GM19035 (cell line): ENCODE results near the gene ZMYND19.
"Not testable (repeated sequence)": the region's sequence is repeated elsewhere in the genome, so short reads cannot be mapped to it uniquely, and the experiment has no call there.

Experiments used
- ATAC-seq: cut with Tn5 transposase; IDR thresholded peaks from one replicate; pipeline ENCODE4 v1.9.1; 2021; ENCODE audit not compliant: unreplicated experiment

ZMYND19 gene

DNA sequence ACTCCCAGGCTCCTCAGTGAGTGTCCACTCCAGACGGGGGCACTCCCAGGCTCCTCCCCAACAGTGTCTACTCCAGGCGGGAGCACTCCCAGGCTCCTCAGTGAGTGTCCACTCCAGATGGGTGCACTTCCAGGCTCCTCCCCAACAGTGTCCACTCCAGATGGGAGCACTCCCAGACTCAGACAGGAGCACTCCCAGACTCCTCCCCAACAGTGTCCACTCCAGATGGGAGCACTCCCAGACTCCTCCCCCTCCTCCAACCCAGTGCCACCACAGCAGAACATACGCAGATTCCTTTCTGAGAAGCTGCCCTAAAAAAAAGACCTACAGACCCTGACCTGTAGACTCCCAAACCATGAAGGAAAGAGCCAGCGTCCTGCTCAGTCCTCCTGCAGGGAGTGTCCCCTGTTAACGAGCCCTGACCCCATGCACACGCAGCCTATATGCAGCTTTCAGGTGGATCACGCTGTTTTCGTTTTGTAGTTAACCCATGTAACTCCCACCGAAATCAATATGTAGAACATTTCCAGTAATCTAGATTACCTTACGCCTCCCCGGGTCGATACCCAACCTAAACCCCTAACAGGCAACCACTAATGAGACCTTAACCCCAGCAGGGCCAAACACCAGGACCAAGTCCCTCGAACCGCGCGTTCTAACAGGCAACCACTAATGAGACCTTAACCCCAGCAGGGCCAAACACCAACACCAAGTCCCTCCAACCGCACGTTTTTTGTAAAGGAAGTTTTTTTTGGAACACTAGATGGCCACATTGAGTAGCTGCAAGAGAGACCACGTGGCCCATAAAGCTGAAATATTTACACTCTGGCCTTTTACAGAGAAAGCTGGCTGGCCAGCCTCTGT lies 55.8 kb downstream of the ZMYND19 start:
- no peak for ATAC-seq

DNA sequence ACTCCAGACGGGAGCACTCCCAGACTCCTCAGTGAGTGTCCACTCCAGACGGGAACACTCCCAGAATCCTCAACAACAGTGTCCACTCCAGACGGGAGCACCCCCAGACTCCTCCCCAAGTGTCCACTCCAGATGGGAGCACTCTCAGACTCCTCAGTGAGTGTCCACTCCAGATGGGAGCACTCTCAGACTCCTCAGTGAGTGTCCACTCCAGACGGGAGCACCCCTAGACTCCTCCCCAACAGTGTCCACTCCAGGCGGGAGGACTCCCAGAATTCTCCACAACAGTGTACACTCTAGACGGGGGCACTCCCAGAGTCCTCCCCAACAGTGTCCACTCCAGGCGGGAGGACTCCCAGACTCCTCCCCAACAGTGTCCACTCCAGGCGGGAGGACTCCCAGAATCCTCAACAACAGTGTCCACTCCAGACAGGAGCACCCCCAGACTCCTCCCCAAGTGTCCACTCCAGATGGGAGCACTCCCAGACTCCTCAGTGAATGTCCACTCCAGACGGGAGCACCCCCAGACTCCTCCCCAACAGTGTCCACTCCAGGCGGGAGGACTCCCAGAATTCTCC lies 57.3 kb downstream of the ZMYND19 start:
- not testable (repeated sequence) for ATAC-seq
